Upper lobe of left lung (tissue), 4 donors: ENCODE data around the gene HPX.

Experiments used
- CTCF ChIP-seq, 6 experiments: fragments of 450-650 bp in 4 of 6; fragments of 200-600 bp in 2 of 6; sonication (generic) in 2 of 6; IDR thresholded peaks; one replicate each; pipeline ENCODE4 v1.5.1; 2016 to 2019; ENCODE audit warnings: antibody characterized with exemption in 6 of 6
- EP300 ChIP-seq, 4 donors: sonication (generic); formaldehyde crosslinking; IDR thresholded peaks; one replicate each; pipeline ENCODE4 v1.5.1; 2017; ENCODE audit warnings: antibody characterized with exemption in 4 of 4, control low read depth in 2 of 4
- POLR2A ChIP-seq, 4 donors: fragments of 450-650 bp; IDR thresholded peaks; one replicate each; pipeline ENCODE4 v1.5.1; 2016 to 2017; ENCODE audit warnings: antibody characterized with exemption in 4 of 4, mild to moderate bottlenecking in 2 of 4
- POLR2AphosphoS5 ChIP-seq, 2 donors: sonication (generic); formaldehyde crosslinking; IDR thresholded peaks; one replicate each; pipeline ENCODE4 v1.5.1; 2017; ENCODE audit warnings: antibody characterized with exemption in 2 of 2

GRCh38 chr11:6453152-6453551 lies 12.4 kb upstream of the HPX start:
- TF ChIP-seq CTCF (IDR thresholded peaks at IDR 0.05): no peak
- TF ChIP-seq EP300 (IDR thresholded peaks at IDR 0.05): no peak
- no peak for TF ChIP-seq POLR2A (IDR thresholded peaks at IDR 0.05)
- TF ChIP-seq POLR2AphosphoS5 (IDR thresholded peaks at IDR 0.05): no peak
